WTC11 (cell line): ENCODE measurements around the gene ADORA1.

Experiments used
- SP1 ChIP-seq: sonication (generic); formaldehyde crosslinking; conservative IDR thresholded peaks from 2 replicates; pipeline ENCODE4 v1.8.1; 2022; ENCODE audit warnings: missing genetic modification reagents
- ZBTB43 ChIP-seq: sonication (generic); formaldehyde crosslinking; IDR thresholded peaks from 2 replicates; pipeline ENCODE4 v1.8.1; 2023; ENCODE audit warnings: mild to moderate bottlenecking, missing genetic modification reagents

GRCh38 chr1:203124011-203124410, 3.5 kb upstream of the ADORA1 start:
- TF ChIP-seq SP1 (CRISPR knock-in tag), result no peak
- no peak for TF ChIP-seq ZBTB43 (CRISPR knock-in tag)
